B cell (primary cell): ENCODE measurements around the gene TRIM25.

Experiments
- CTCF ChIP-seq: fragments of 200-600 bp; IDR thresholded peaks from one replicate; pipeline ENCODE4 v1.8.0; 2022; ENCODE audit warnings: antibody characterized with exemption, mild to moderate bottlenecking
- EZH2 ChIP-seq: IDR thresholded peaks from 2 replicates; pipeline ENCODE4 v1.6.1; 2012; ENCODE audit warnings: borderline replicate concordance, low read depth, mild to moderate bottlenecking, moderate library complexity, low read length; ENCODE audit not compliant: insufficient read depth, poor library complexity, severe bottlenecking

- TF ChIP-seq EZH2: no peak
- TF ChIP-seq CTCF: no peak
Observed at GRCh38 chr17:56899403-56899802, 14.4 kb downstream of the TRIM25 start.
